ENCODE data around the gene SPI1. TPM values are rescaled to one million over a fixed set of nuclear protein-coding genes. Genes with fewer than 3 reads are reported as not detected.

The SPI1 gene
- total RNA-seq, 1 donor from 2014 or later = not detected

DNA sequence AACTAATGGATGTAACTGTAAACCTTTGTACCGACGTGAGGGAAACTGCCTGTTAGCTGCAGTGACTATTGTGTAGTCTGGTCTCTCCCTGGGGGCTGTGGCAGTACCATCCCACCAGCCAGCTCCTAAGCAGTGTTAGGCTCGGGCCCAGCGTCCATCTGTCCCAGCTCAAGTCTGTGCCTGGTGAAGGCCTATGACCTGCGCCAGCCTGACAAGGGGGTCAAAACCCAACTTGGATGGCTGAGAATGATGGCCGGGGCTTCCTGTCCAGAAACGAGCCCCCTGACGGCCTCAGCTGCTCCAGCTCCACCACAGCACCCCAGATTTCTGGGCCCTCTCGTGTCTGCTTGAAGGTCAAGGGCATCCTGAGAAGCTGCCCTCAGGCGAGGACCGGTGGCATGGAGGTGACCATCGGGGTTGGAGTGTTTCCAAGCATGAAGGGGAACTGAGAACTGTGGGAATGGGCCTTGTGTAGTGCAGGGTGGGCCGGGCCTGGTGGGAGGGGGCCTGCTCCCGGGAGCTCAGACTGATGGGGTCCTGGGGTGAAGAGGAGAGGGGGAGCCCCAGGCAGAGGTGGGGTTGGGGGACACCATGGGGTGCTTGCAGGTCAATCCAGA, 14.3 kb upstream of the SPI1 start:
- Histone ChIP-seq H3K9ac (no peak overlapping the region), H3K9me3 (ENCODE audit: low read depth) (no peaks in the 10 kb centered on the region), H3K79me2 (ENCODE audit: low read depth) (no peaks in the 10 kb centered on the region), H3K4me3 (no peak overlapping the region), H3K36me3 (no peaks in the 10 kb centered on the region), H3K4me2 (no peak overlapping the region), H3K27me3 (no peaks in the 10 kb centered on the region), H2AFZ (replicated peaks) (no peak overlapping the region), H3K4me1 (no peaks in the 10 kb centered on the region), H3F3A (ENCODE audit: low read depth) (no peaks in the 10 kb centered on the region), H3K27ac (no peak overlapping the region), H4K20me1 (ENCODE audit: low read depth) (no peaks in the 10 kb centered on the region)
- no peak overlapping the region for H3K27ac Mint-ChIP-seq
- no peak for DNase-seq (ENCODE audit: low spot score)
- TF ChIP-seq, protein P1, sequence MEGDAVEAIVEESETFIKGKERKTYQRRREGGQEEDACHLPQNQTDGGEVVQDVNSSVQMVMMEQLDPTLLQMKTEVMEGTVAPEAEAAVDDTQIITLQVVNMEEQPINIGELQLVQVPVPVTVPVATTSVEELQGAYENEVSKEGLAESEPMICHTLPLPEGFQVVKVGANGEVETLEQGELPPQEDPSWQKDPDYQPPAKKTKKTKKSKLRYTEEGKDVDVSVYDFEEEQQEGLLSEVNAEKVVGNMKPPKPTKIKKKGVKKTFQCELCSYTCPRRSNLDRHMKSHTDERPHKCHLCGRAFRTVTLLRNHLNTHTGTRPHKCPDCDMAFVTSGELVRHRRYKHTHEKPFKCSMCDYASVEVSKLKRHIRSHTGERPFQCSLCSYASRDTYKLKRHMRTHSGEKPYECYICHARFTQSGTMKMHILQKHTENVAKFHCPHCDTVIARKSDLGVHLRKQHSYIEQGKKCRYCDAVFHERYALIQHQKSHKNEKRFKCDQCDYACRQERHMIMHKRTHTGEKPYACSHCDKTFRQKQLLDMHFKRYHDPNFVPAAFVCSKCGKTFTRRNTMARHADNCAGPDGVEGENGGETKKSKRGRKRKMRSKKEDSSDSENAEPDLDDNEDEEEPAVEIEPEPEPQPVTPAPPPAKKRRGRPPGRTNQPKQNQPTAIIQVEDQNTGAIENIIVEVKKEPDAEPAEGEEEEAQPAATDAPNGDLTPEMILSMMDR (IDR thresholded peaks at IDR 0.05) = no peak
- TF ChIP-seq EZH2phosphoT487 (IDR thresholded peaks at IDR 0.05) = no peak
- no peak for TF ChIP-seq EZH2 (IDR thresholded peaks at IDR 0.05)
- no peaks in the 10 kb centered on the region for H3K9me3 Mint-ChIP-seq
- H3K4me1 Mint-ChIP-seq = no peaks in the 10 kb centered on the region
- H3K4me3 Mint-ChIP-seq = no peak overlapping the region
- H3K36me3 Mint-ChIP-seq = no peaks in the 10 kb centered on the region
- no peaks in the 10 kb centered on the region for H3K27me3 Mint-ChIP-seq (ENCODE audit: insufficient read depth, low read depth)

DNA sequence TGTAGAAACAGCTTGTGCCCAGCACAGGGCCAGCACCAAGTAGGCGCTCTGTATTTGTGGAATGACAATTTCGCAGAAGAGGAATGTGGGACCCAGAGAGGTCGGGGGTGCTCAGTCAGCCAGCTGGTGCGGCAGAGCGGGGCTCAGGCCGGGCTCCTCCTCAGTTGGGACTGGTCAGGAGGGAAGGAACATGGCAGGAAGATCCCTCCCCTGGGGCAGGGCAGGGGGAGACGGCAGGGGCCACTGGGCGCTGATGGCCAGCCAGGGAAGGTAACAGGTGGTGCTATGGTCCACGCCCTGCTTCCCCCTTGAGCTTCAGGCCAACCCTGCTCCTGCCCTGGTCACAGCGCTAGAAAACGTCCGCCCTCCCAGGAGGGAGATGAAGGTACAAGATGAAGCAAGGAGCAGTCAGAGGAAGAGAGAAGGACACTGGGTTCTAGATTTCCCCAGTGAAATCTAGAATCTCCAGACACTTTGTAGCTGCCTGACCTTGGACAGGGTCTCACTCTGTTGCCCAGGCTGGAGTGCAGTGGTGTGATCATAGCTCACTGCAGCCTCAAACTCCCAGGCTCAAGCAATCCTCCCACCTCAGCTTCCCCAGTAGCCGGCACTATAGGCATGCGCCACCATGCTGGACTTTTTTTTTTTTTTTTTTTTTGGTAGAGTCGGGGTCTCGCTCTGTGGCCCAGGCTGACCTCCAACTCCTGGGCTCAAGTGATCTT, 13.5 kb upstream of the SPI1 start:
- no peaks in the 10 kb centered on the region for H3K4me1 ChIP-seq
- H3K27me3 ChIP-seq = no peaks in the 10 kb centered on the region
- no peaks in the 10 kb centered on the region for H3K79me2 ChIP-seq (ENCODE audit: low read depth)
- no peaks in the 10 kb centered on the region for H3K4me1 Mint-ChIP-seq
- H4K20me1 ChIP-seq (ENCODE audit: low read depth) = no peaks in the 10 kb centered on the region
- H3K27ac ChIP-seq = no peak overlapping the region
- no peak overlapping the region for H3K4me2 ChIP-seq
- H3K27me3 Mint-ChIP-seq (ENCODE audit: insufficient read depth, low read depth) = no peaks in the 10 kb centered on the region
- TF ChIP-seq, protein P1 (IDR thresholded peaks at IDR 0.05) = no peak
- no peak for TF ChIP-seq EZH2phosphoT487 (IDR thresholded peaks at IDR 0.05)
- TF ChIP-seq EZH2 (IDR thresholded peaks at IDR 0.05) = no peak
- H3K27ac Mint-ChIP-seq = no peak overlapping the region
- H3K9ac ChIP-seq = no peak overlapping the region
- no peaks in the 10 kb centered on the region for H3K36me3 ChIP-seq
- no peaks in the 10 kb centered on the region for H3K9me3 Mint-ChIP-seq
- no peaks in the 10 kb centered on the region for H3K36me3 Mint-ChIP-seq
- H2AFZ ChIP-seq (replicated peaks) = no peak overlapping the region
- no peak overlapping the region for H3K4me3 Mint-ChIP-seq
- no peaks in the 10 kb centered on the region for H3K9me3 ChIP-seq (ENCODE audit: low read depth)
- DNase-seq (ENCODE audit: low spot score) = no peak
- no peak overlapping the region for H3K4me3 ChIP-seq
- no peaks in the 10 kb centered on the region for H3F3A ChIP-seq (ENCODE audit: low read depth)

DNA sequence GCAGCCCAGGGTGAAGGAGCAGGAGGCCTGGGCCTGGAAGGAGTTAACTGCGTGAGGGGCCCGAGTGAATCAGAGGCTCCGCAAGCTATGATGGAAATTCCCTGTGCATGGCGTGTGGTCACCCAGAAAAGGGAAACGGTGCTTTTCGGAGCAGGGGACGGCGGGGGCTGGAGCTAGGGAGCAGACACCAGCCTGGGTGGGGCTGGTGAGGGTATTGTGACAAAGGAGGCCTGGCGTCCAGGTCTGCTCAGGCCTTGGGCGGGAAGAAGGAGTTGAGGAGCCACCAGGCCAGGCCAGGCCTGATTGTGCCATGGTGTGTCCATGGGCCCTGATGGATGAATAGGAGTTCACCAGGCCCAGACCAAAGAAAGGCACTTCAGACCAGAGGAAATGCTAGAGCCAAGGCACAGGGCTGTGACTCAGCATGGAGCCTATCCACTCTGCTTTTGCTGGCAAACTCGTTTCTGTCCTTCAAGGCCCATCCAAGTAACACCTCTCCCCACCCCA, 12.8 kb upstream of the SPI1 start:
- Histone ChIP-seq H3K4me1 (no peaks in the 10 kb centered on the region), H3K9me3 (ENCODE audit: low read depth) (no peaks in the 10 kb centered on the region), H3K9ac (no peak overlapping the region), H3K27me3 (no peaks in the 10 kb centered on the region), H3K4me3 (no peak overlapping the region), H2AFZ (replicated peaks) (no peak overlapping the region), H3K27ac (no peak overlapping the region), H3K4me2 (no peak overlapping the region), H3K36me3 (no peaks in the 10 kb centered on the region), H3F3A (ENCODE audit: low read depth) (no peaks in the 10 kb centered on the region), H4K20me1 (ENCODE audit: low read depth) (no peaks in the 10 kb centered on the region), H3K79me2 (ENCODE audit: low read depth) (no peaks in the 10 kb centered on the region)
- H3K9me3 Mint-ChIP-seq = no peaks in the 10 kb centered on the region
- no peak overlapping the region for H3K27ac Mint-ChIP-seq
- H3K4me1 Mint-ChIP-seq = no peaks in the 10 kb centered on the region
- no peak overlapping the region for H3K4me3 Mint-ChIP-seq
- H3K36me3 Mint-ChIP-seq = no peaks in the 10 kb centered on the region
- TF ChIP-seq, protein P1 (IDR thresholded peaks at IDR 0.05) = no peak
- no peak for TF ChIP-seq EZH2 (IDR thresholded peaks at IDR 0.05)
- TF ChIP-seq EZH2phosphoT487 (IDR thresholded peaks at IDR 0.05) = no peak
- no peaks in the 10 kb centered on the region for H3K27me3 Mint-ChIP-seq (ENCODE audit: insufficient read depth, low read depth)
- DNase-seq (ENCODE audit: low spot score) = no peak

All from neural progenitor cell (in vitro differentiated cells).